Stimulated activated CD8-positive, alpha-beta memory T cell treated with anti-CD3 and anti-CD28 coated beads, Interleukin-12 subunit alpha, Interleukin-12 subunit beta, amount 100 ng/mL, for 4 hours (primary cell): Measurements from ENCODE around the gene CFAP410.

ENCODE experiments used
- DNase-seq: peaks from one replicate; pipeline ENCODE4 v3.0.0-alpha.2; 2020; ENCODE audit warnings: low read depth

Gene CFAP410

GRCh38 chr21:44338971-44339910 lies at the start of gene CFAP410:
Gene CFAP410 (minus strand): TSS chr21:44339390. CDS start chr21:44339194, 196 bp downstream.
- peak; percentile 93 for DNase-seq

GRCh38 chr21:44384968-44385367 lies 45.8 kb upstream of the CFAP410 start:
- no peak for DNase-seq

DNA sequence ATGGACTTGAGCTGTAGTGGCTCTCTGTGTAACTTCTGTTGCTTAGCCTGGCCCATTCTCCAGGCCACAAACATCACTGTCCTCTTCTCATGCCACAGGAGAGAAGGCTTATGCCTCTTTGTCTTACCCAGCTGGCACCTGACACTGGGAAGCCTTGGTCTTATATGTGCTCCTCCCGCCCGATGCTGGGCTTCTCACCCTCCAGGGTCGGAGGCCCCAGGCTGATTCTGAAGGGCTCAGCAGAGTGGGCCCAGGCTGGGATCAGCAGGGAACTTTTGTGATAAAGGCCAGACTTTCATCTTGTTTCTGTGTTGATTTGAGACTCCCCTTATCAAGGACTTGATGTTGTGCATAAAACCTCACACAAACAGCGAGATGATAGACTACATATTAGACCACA lies 44.0 kb upstream of the CFAP410 start:
- no peak for DNase-seq

DNA sequence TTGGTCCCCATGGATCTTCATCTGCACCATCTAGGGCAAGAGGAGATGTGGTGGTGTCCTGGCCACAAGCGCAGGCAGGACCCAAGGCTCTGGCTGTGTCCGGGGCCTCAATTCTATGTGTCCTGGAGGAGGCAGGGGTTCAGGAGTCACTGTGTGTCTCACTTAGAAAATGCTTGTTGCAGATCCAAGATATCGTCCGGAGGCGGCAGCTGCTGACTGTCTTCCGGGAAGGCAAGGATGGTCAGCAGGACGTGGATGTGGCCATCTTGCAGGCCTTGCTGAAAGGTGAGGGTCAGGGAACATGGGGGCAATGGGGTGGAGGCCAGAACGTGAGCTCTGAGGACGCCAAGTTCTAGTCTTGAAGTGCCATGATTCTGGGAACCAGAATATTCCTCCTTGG lies 43.3 kb upstream of the CFAP410 start:
- DNase-seq: no peak

GRCh38 chr21:44381874-44382273 lies 42.7 kb upstream of the CFAP410 start:
- no peak for DNase-seq

DNA sequence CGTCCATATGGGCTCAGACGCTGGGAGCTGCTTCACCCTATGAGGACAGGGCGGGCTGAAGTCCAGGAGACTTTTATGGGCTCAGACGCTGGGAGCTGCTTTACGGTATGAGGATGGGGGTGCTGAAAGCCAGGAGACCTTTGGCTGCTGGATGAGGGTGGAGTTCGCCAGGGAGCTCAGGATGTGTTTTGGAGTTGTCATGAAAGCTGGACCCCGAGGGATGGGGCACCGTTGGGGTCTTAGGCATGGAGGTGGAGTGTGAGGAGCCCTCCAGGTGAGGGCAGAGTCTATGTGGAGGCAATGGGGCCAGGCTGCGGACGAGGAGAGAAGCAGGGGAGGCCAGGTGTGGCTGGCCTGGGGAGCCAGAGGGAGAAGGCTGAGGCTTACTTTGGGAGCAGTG lies 41.7 kb upstream of the CFAP410 start:
- DNase-seq: no peak

DNA sequence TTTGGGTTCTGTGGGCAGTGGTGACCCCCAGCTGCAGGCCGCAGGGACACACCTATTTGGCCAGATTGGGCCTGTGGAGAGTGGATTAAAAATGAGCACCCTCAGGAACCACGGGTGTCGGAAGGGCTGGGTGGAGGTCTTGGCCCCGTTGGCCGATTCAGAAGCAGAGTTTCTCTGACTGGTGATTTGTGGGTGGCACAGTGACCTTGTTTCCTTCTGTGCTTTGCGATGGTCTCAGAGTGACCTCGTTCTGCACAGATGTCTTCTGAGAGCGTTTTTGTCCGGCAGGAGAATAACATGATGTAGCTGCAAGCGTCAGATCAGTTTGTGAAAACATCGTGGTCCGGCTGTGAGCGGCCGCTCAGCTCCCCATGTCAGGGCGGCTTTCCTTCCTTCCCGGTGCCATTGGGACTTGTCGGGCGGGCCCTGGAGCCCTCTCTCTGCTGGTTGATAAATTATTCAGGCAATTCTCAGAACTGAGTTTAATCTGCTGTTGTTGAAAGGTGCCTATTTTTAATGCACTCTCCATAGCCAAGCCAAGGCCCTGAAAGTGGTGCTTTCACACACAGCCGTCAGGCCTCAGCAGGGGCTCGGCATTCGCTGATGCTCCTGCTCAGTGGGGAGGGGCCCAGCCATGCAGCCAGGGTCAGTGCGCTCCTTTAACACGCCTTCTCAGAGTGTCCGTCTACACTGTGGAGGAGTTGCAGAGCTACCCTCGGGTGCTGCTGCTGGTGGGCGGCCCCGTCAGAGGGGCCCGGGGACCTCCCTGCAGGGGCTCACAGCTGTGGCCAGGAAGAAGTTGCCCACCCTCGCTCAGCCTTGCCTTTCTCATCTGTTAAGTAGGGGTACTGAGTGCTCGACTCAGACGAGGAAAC lies 41.0 kb upstream of the CFAP410 start:
- DNase-seq: no peak

- DNase-seq: no peak
These were observed 40.3 kb upstream of the CFAP410 start for GRCh38 chr21:44379515-44379848.

- no peak for DNase-seq
These were observed 39.7 kb upstream of the CFAP410 start for GRCh38 chr21:44378646-44379514.

GRCh38 chr21:44377922-44378645 lies 38.9 kb upstream of the CFAP410 start:
- DNase-seq: no peak

- no peak for DNase-seq
These were observed 38.2 kb upstream of the CFAP410 start for GRCh38 chr21:44377201-44377921.

GRCh38 chr21:44376606-44377005 lies 37.4 kb upstream of the CFAP410 start:
- DNase-seq: no peak

GRCh38 chr21:44375761-44376241 lies 36.6 kb upstream of the CFAP410 start:
- no peak for DNase-seq

GRCh38 chr21:44375281-44375651 lies 36.1 kb upstream of the CFAP410 start:
- DNase-seq: no peak

DNA sequence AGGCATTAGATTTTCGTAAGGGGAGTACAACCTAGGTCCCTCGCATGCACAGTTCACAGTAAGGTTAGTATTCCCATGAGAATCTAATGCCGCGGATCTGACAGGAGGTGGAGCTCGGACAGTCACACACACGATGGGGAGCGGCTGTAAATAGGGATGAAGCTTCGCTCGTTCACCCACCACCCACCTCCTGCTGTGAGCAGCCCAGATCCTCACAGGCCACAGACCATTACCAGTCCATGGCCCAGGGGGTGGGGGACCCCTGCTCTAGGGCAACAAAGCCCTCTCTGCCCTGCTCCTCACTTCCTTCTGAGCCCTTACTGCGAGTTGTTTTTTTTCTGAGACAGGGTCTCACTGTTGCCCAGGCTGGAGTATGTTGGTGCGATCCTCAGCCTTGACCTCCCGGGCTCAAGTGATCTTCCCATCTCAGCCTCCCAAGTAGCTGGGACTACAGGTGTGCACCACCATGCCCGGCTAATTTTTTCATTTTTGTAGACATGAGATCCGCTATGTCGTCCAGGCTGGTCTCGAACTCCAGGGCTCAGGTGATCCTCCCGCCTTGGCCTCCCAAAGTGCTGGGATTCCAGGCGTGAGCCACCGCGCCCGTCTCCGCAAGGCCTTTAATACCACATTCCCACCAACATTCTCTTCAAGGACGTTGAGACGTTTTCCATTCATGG lies 35.6 kb upstream of the CFAP410 start:
- no peak for DNase-seq

GRCh38 chr21:44372616-44373015 lies 33.4 kb upstream of the CFAP410 start:
- no peak for DNase-seq

DNA sequence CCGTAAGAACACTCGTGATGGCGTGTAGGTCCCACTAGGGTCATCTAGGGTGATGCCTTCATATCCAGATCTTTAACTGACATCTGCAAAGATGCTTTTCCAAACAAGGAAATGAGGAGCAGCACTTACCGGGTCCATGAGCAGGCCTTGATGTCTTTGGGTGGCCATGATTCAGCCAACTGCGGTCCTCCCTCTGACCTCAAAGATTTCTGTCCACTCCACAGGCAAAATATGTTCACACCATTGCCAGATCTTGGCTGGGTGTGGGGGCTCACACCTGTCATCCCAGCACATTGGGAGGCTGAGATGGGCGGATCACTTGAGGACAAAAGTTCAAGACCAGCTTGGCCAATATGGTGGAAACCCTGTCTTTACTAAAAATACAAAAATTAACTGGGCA lies 32.4 kb upstream of the CFAP410 start:
- DNase-seq: no peak

DNA sequence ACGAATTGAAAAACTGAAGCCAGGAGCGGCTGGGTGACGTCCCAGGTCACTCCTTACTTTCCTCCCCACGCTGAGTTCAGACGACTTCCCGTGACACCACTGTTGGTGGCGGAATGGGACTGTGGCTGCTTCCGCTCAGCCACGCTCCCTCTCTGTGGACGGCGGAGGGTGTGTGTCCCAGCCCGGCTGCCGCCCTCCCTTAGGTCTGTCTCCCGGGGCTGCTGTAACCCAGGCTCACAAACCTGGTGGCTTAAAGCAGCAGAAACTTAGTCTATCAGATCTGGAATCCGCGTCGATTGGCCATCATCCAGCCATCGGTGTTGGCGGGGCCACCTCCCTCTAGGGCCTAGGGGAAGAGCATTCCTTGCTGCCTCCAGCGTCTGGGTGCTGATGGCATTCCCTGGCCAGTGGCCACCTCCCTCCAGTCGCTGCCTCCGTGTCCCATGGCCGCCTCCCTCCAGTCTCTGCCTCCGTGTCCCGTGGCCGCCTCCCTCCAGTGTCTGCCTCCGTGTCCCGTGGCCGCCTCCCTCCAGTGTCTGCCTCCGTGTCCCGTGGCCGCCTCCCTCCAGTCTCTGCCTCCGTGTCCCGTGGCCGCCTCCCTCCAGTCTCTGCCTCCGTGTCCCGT lies 31.7 kb upstream of the CFAP410 start:
- DNase-seq: no peak

DNA sequence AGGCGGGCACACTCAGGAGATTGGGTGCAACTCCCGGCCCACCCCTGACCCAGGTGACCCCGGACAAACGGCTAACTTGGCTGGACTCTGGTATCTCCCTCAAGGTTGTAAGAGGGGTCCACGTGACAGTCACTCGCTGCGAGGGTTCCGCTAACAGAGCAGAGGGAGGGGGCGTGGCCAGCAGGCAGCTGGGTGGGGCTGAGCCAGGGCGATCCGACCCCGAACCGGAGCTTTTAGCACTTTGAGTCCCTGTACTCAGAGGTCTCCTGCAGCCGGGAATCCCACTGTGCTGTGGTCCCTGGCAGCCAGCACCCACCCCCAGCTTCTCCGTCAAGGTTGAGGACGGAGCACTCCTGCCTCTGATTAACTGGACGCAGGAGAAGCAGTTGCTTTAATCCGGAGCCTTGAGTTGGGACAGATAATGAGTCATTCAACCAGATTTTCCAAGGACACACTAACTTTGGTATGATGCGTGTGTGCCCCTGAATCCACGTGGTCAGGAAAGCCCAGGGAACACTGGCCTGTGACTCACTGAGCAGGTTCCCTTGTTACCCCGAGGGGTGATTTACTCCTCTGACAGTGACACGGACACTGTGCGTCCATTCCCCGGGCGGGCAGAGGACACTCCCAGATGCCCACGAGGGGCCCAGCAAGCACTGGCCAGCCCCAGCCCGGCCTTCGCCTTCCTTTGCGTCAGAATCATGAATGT lies 31.0 kb upstream of the CFAP410 start:
- DNase-seq: no peak
